Astrocyte (in vitro differentiated cells and primary cell): Measurements from ENCODE around the gene NIFK. TPM values are rescaled to one million over a fixed set of nuclear protein-coding genes. Genes with fewer than 3 reads are reported as not detected.

Experiments used
- DNase-seq: peaks from one replicate; pipeline ENCODE4 v3.0.0-alpha.2; 2010; ENCODE audit warnings: low read depth
- FAIRE-seq: peaks from 2 replicates; lab custom pipeline; 2011; peaks lifted over from hg19 to GRCh38; lab: Jason Lieb, UNC
- H2AFZ ChIP-seq: 2 replicates; pipeline ENCODE4 v1.6.0; 2012; ENCODE audit warnings: low read depth, low read length, inconsistent platforms
- H3K27ac ChIP-seq: 2 replicates; pipeline ENCODE4 v1.5.1; 2011; ENCODE audit warnings: low read depth, low read length, inconsistent platforms
- H3K27me3 ChIP-seq: 2 replicates; pipeline ENCODE4 v1.6.0; 2011; ENCODE audit warnings: low read length, inconsistent platforms; ENCODE audit not compliant: insufficient read depth
- H3K36me3 ChIP-seq: 2 replicates; pipeline ENCODE4 v1.5.1; 2011; ENCODE audit warnings: low read length, inconsistent platforms; ENCODE audit not compliant: insufficient read depth
- H3K4me1 ChIP-seq: 2 replicates; pipeline ENCODE4 v1.5.1; 2011; ENCODE audit warnings: low read length, inconsistent platforms; ENCODE audit not compliant: insufficient read depth
- H3K4me2 ChIP-seq: 2 replicates; pipeline ENCODE4 v1.6.0; 2012; ENCODE audit warnings: low read length, inconsistent platforms
- H3K4me3 ChIP-seq: 2 replicates; pipeline ENCODE4 v1.5.1; 2011; ENCODE audit warnings: low read depth, mild to moderate bottlenecking, low read length, inconsistent platforms; ENCODE audit not compliant: insufficient read depth
- H3K79me2 ChIP-seq: 2 replicates; pipeline ENCODE4 v1.6.0; 2012; ENCODE audit warnings: mild to moderate bottlenecking, low read length, inconsistent platforms; ENCODE audit not compliant: insufficient read depth
- H3K9ac ChIP-seq: 2 replicates; pipeline ENCODE4 v1.6.0; 2012; ENCODE audit warnings: mild to moderate bottlenecking, low read length, inconsistent platforms
- H3K9me3 ChIP-seq: 2 replicates; pipeline ENCODE4 v1.5.1; 2012; ENCODE audit warnings: low read depth, mild to moderate bottlenecking, low read length, inconsistent platforms; ENCODE audit not compliant: insufficient read depth
- H4K20me1 ChIP-seq: 2 replicates; pipeline ENCODE4 v1.6.0; 2012; ENCODE audit warnings: low read length, inconsistent platforms; ENCODE audit not compliant: insufficient read depth
- H3K27ac Mint-ChIP-seq: one replicate; pipeline ENCODE4 v1.8.0; 2021; ENCODE audit warnings: mild to moderate bottlenecking, mixed read lengths; ENCODE audit not compliant: unreplicated experiment
- H3K27me3 Mint-ChIP-seq: one replicate; pipeline ENCODE4 v1.8.0; 2021; ENCODE audit warnings: low read depth, mixed read lengths; ENCODE audit not compliant: unreplicated experiment
- H3K36me3 Mint-ChIP-seq: one replicate; pipeline ENCODE4 v1.8.0; 2021; ENCODE audit warnings: low read depth, mixed read lengths; ENCODE audit not compliant: unreplicated experiment
- H3K4me1 Mint-ChIP-seq: one replicate; pipeline ENCODE4 v1.8.0; 2021; ENCODE audit warnings: low read depth, mixed read lengths; ENCODE audit not compliant: unreplicated experiment
- H3K4me3 Mint-ChIP-seq: one replicate; pipeline ENCODE4 v1.8.0; 2021; ENCODE audit warnings: mild to moderate bottlenecking, moderate library complexity, mixed read lengths; ENCODE audit not compliant: unreplicated experiment
- H3K9me3 Mint-ChIP-seq: one replicate; pipeline ENCODE4 v1.8.0; 2021; ENCODE audit warnings: mild to moderate bottlenecking, mixed read lengths; ENCODE audit not compliant: unreplicated experiment
- CTCF ChIP-seq: IDR thresholded peaks from 2 replicates; pipeline ENCODE4 v1.5.1; 2011; ENCODE audit warnings: low read depth, mild to moderate bottlenecking, inconsistent platforms, low read length, moderate library complexity; ENCODE audit not compliant: insufficient read depth
- EZH2 ChIP-seq: IDR thresholded peaks from 2 replicates; pipeline ENCODE4 v1.6.1; 2012; ENCODE audit warnings: mild to moderate bottlenecking, low read length, inconsistent platforms; ENCODE audit not compliant: insufficient read depth
- total RNA-seq: library from RNA; stranded (reverse); gene quantifications from 2 replicates; pipeline ENCODE4 v1.2.1, GENCODE V29; 2021

Gene NIFK
- total RNA-seq, 1 donor from 2014 or later = 75.0 TPM

- H3K27me3 ChIP-seq = no peaks in the 10 kb centered on the region
- Mint-ChIP-seq H3K36me3 (peaks cover 7% of the 10 kb centered on the region), H3K4me1 (no peaks in the 10 kb centered on the region), H3K9me3 (no peaks in the 10 kb centered on the region), H3K27ac (no peak overlapping the region), H3K27me3 (no peaks in the 10 kb centered on the region), H3K4me3 (no peak overlapping the region)
- H3K79me2 ChIP-seq = peaks cover 52% of the 10 kb centered on the region
- no peaks in the 10 kb centered on the region for H3K9me3 ChIP-seq
- no peak overlapping the region for H3K4me2 ChIP-seq
- no peak overlapping the region for H3K9ac ChIP-seq
- FAIRE-seq = no peak
- H3K27ac ChIP-seq = no peak overlapping the region
- no peaks in the 10 kb centered on the region for H3K4me1 ChIP-seq
- no peak for DNase-seq
- no peak overlapping the region for H3K4me3 ChIP-seq
- H3K36me3 ChIP-seq = peaks cover 45% of the 10 kb centered on the region
- no peak overlapping the region for H2AFZ ChIP-seq
- peaks cover 51% of the 10 kb centered on the region for H4K20me1 ChIP-seq
- no peak for TF ChIP-seq EZH2
- TF ChIP-seq CTCF = no peak
These were observed 5.3 kb downstream of the NIFK start for GRCh38 chr2:121731366-121731765.

- no peak overlapping the region for H3K27ac Mint-ChIP-seq
- DNase-seq = no peak
- no peak for FAIRE-seq
- H3K9me3 Mint-ChIP-seq = no peaks in the 10 kb centered on the region
- H3K4me2 ChIP-seq = no peak overlapping the region
- H2AFZ ChIP-seq = no peak overlapping the region
- H3K27me3 ChIP-seq = no peaks in the 10 kb centered on the region
- no peak for TF ChIP-seq CTCF
- TF ChIP-seq EZH2 = no peak
- no peak overlapping the region for H3K4me3 Mint-ChIP-seq
- H3K27ac ChIP-seq = no peak overlapping the region
- H3K79me2 ChIP-seq = peaks cover 23% of the 10 kb centered on the region
- no peaks in the 10 kb centered on the region for H3K4me1 Mint-ChIP-seq
- H3K4me3 ChIP-seq = no peak overlapping the region
- peaks cover 37% of the 10 kb centered on the region for H3K36me3 ChIP-seq
- H4K20me1 ChIP-seq = peaks cover 32% of the 10 kb centered on the region
- no peaks in the 10 kb centered on the region for H3K27me3 Mint-ChIP-seq
- peaks cover under 1% of the 10 kb centered on the region for H3K4me1 ChIP-seq
- peaks cover 9% of the 10 kb centered on the region for H3K36me3 Mint-ChIP-seq
- no peaks in the 10 kb centered on the region for H3K9me3 ChIP-seq
- H3K9ac ChIP-seq = no peak overlapping the region
These were observed 8.7 kb downstream of the NIFK start for GRCh38 chr2:121727950-121728349.

DNA sequence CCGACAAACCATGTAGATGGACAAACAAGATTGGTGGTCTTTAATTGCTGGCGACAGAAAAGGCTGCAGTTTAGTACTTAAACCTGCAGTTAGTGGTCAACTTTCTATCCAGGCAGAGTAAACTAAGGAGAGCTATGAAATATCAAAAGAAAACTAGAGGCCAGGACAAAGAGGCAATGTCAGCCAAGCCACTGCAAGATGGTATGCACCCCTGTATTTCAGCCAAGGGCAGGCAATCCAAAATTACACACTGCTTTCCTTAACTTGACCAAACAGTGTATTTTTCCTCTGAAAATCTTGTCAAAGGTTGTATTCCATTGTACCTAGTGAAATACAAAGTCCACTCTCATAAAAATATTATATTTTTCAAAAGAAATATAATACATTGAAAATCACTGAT, 9.3 kb downstream of the NIFK start:
- Histone ChIP-seq H3K4me1 (peaks cover 7% of the 10 kb centered on the region), H3K4me2 (no peak overlapping the region), H3K27me3 (no peaks in the 10 kb centered on the region), H3K79me2 (peaks cover 18% of the 10 kb centered on the region), H3K9me3 (no peaks in the 10 kb centered on the region), H3K27ac (no peak overlapping the region), H3K9ac (no peak overlapping the region), H3K4me3 (no peak overlapping the region), H2AFZ (no peak overlapping the region), H3K36me3 (peaks cover 37% of the 10 kb centered on the region), H4K20me1 (peaks cover 30% of the 10 kb centered on the region)
- DNase-seq (no peak), FAIRE-seq (no peak)
- peaks cover 9% of the 10 kb centered on the region for H3K36me3 Mint-ChIP-seq
- no peaks in the 10 kb centered on the region for H3K9me3 Mint-ChIP-seq
- no peak overlapping the region for H3K27ac Mint-ChIP-seq
- no peak overlapping the region for H3K4me3 Mint-ChIP-seq
- TF ChIP-seq CTCF (no peak), EZH2 (no peak)
- no peaks in the 10 kb centered on the region for H3K27me3 Mint-ChIP-seq
- H3K4me1 Mint-ChIP-seq = no peaks in the 10 kb centered on the region
